Ovary (tissue), 3 donors: ENCODE measurements around the gene SLC24A1.

ENCODE experiments used
- EP300 ChIP-seq: sonication (generic); formaldehyde crosslinking; IDR thresholded peaks from one replicate; pipeline ENCODE4 v1.6.1; 2017; ENCODE audit warnings: antibody characterized with exemption
- POLR2A ChIP-seq: fragments of 450-650 bp; IDR thresholded peaks from one replicate; pipeline ENCODE4 v1.6.1; 2017; ENCODE audit warnings: antibody characterized with exemption, mild to moderate bottlenecking, moderate library complexity
- TF ChIP-seq, protein P1 (sequence below), 3 donors: fragments of 450-650 bp in 2 of 3; fragments of 200-600 bp in 1 of 3; IDR thresholded peaks; one replicate each; pipeline versions ENCODE4 v1.5.1 to v1.8.0; 2016 to 2022; ENCODE audit warnings: antibody characterized with exemption in 3 of 3, mild to moderate bottlenecking in 1 of 3
- donor health status: DM: no; HTN: no; CAD: no.

DNA sequence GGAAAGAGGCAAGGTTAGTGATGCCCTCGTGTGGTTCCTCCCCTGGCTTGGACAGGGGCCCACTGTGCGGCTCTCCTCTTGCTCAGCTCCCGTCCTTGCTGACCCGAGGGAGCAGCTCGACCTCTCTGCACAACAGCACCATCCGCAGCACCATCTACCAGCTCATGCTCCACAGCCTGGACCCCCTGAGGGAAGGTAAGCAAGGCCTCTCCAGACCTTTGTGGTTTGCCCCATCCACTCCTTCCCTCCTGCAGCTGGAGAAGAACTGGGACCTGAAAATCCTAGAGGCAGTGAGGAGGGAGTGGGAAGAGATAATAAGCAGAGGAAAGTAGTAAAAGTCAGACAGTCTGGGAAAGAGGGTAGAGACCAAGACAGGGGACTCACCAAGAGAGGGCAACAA, 17.8 kb downstream of the SLC24A1 start:
- TF ChIP-seq, protein P1, sequence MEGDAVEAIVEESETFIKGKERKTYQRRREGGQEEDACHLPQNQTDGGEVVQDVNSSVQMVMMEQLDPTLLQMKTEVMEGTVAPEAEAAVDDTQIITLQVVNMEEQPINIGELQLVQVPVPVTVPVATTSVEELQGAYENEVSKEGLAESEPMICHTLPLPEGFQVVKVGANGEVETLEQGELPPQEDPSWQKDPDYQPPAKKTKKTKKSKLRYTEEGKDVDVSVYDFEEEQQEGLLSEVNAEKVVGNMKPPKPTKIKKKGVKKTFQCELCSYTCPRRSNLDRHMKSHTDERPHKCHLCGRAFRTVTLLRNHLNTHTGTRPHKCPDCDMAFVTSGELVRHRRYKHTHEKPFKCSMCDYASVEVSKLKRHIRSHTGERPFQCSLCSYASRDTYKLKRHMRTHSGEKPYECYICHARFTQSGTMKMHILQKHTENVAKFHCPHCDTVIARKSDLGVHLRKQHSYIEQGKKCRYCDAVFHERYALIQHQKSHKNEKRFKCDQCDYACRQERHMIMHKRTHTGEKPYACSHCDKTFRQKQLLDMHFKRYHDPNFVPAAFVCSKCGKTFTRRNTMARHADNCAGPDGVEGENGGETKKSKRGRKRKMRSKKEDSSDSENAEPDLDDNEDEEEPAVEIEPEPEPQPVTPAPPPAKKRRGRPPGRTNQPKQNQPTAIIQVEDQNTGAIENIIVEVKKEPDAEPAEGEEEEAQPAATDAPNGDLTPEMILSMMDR (IDR thresholded peaks at IDR 0.05) = no peak
- TF ChIP-seq POLR2A (no peak), EP300 (no peak)
